C4-2B (cell line): Measurements from ENCODE around the gene MSANTD3.

ENCODE experiments used
- ZFX ChIP-seq: fragments of 450-650 bp; IDR thresholded peaks from 2 replicates; pipeline ENCODE4 v1.6.1; 2017
- TF ChIP-seq, protein P1 (sequence below): fragments of 450-650 bp; conservative IDR thresholded peaks from 2 replicates; pipeline ENCODE4 v1.5.1; 2017; ENCODE audit warnings: mild to moderate bottlenecking

DNA sequence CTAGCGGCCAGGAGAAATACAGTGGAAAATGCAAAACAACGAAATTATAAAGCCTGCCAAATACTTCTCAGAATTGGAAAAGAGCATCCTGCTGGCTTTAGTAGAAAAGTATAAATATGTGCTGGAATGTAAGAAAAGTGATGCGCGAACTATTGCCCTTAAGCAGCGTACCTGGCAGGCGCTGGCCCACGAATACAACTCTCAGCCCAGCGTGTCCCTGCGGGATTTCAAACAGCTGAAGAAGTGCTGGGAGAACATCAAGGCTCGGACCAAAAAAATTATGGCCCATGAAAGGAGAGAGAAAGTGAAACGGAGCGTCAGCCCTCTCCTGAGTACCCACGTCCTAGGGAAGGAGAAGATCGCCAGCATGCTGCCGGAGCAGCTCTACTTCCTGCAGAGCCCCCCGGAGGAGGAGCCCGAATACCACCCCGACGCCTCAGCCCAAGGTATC is 15.0 kb downstream of the MSANTD3 start:
- TF ChIP-seq, protein P1, sequence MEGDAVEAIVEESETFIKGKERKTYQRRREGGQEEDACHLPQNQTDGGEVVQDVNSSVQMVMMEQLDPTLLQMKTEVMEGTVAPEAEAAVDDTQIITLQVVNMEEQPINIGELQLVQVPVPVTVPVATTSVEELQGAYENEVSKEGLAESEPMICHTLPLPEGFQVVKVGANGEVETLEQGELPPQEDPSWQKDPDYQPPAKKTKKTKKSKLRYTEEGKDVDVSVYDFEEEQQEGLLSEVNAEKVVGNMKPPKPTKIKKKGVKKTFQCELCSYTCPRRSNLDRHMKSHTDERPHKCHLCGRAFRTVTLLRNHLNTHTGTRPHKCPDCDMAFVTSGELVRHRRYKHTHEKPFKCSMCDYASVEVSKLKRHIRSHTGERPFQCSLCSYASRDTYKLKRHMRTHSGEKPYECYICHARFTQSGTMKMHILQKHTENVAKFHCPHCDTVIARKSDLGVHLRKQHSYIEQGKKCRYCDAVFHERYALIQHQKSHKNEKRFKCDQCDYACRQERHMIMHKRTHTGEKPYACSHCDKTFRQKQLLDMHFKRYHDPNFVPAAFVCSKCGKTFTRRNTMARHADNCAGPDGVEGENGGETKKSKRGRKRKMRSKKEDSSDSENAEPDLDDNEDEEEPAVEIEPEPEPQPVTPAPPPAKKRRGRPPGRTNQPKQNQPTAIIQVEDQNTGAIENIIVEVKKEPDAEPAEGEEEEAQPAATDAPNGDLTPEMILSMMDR: no peak
- TF ChIP-seq ZFX: no peak
